H1 (cell line): ENCODE measurements around the gene ARL5A. TPM values are rescaled to one million over a fixed set of nuclear protein-coding genes. Genes with fewer than 3 reads are reported as not detected.

Experiments used
- CTCF ChIA-PET: fragments of 300-600 bp; sonication (Branson Sonifier 250); formaldehyde crosslinking; loops from one replicate; lab custom pipeline; 2021; ENCODE audit not compliant: partially characterized antibody; lab: Charles Lee
- POLR2A ChIA-PET: fragments of 300-600 bp; sonication (Branson Sonifier 250); formaldehyde crosslinking; loops from one replicate; lab custom pipeline; 2021; ENCODE audit warnings: inconsistent platforms; ENCODE audit not compliant: partially characterized antibody; lab: Charles Lee
- DNase-seq, 2 experiments: peaks; one replicate each; pipeline versions ENCODE4 v3.0.0 to v3.0.0-alpha.2; 2010 to 2022; ENCODE audit warnings: low spot score in 2 of 2, low read depth in 1 of 2, mixed read lengths in 1 of 2
- FAIRE-seq: peaks from 2 replicates; lab custom pipeline; 2011; peaks lifted over from hg19 to GRCh38; lab: Jason Lieb, UNC
- H2AFZ ChIP-seq: 2 replicates; pipeline ENCODE4 v1.8.1; 2012; ENCODE audit warnings: low read length, inconsistent platforms
- H2AK5ac ChIP-seq: 2 replicates; pipeline ENCODE4 v1.6.1; 2013; ENCODE audit warnings: low read depth, low read length
- H2BK120ac ChIP-seq: replicated peaks from 2 replicates; pipeline ENCODE3; 2013; ENCODE audit warnings: low read depth, low read length, inconsistent platforms
- H2BK12ac ChIP-seq: 2 replicates; pipeline ENCODE4 v1.6.1; 2013; ENCODE audit warnings: low read depth, low read length
- H2BK15ac ChIP-seq: 2 replicates; pipeline ENCODE4 v1.6.1; 2013; ENCODE audit warnings: low read length
- H2BK20ac ChIP-seq: 2 replicates; pipeline ENCODE4 v1.6.1; 2013; ENCODE audit warnings: low read length
- H2BK5ac ChIP-seq: 2 replicates; pipeline ENCODE4 v1.6.1; 2013; ENCODE audit warnings: low read depth, low read length
- H3K14ac ChIP-seq: 2 replicates; pipeline ENCODE4 v1.6.1; 2013; ENCODE audit warnings: inconsistent platforms; ENCODE audit not compliant: insufficient read length
- H3K18ac ChIP-seq: 2 replicates; pipeline ENCODE4 v1.6.1; 2013; ENCODE audit warnings: low read length; ENCODE audit errors: extremely low read depth
- H3K23ac ChIP-seq: 2 replicates; pipeline ENCODE4 v1.6.1; 2013; ENCODE audit warnings: inconsistent platforms; ENCODE audit not compliant: insufficient read length
- H3K23me2 ChIP-seq: 2 replicates; pipeline ENCODE4 v1.6.1; 2013; ENCODE audit warnings: low read depth, low read length
- H3K27ac ChIP-seq: 2 replicates; pipeline ENCODE4 v1.6.1; 2011; ENCODE audit warnings: low read depth, low read length, inconsistent platforms
- H3K27me3 ChIP-seq, 4 experiments: replicated peaks in 1 of 4; 1 replicate in 1 of 4; 2 replicates in 3 of 4; pipeline versions ENCODE4 v1.6.1 to v1.8.1; 2011 to 2013; ENCODE audit warnings: low read length in 3 of 4, mild to moderate bottlenecking in 3 of 4, inconsistent platforms in 2 of 4, mixed read lengths in 2 of 4, moderate library complexity in 1 of 4; ENCODE audit not compliant: control insufficient read depth in 3 of 4, insufficient read depth in 3 of 4; ENCODE audit errors: extremely low read depth in 1 of 4
- H3K36me3 ChIP-seq, 4 experiments: 2 replicates each; pipeline versions ENCODE4 v1.6.1 to v1.8.1; 2011 to 2013; ENCODE audit warnings: mild to moderate bottlenecking in 4 of 4, low read length in 3 of 4, moderate library complexity in 2 of 4, control low read depth in 1 of 4, inconsistent platforms in 1 of 4; ENCODE audit not compliant: insufficient read depth in 4 of 4, control insufficient read depth in 2 of 4
- H3K4ac ChIP-seq: replicated peaks from 2 replicates; pipeline ENCODE3; 2013; ENCODE audit warnings: low read length, low read depth, mixed read lengths, inconsistent platforms; ENCODE audit not compliant: insufficient read length
- H3K4me1 ChIP-seq, 4 experiments: replicated peaks in 1 of 4; 1 replicate in 1 of 4; 2 replicates in 3 of 4; pipeline versions ENCODE4 v1.6.1 to v1.8.1; 2011 to 2013; ENCODE audit warnings: low read length in 3 of 4, inconsistent platforms in 2 of 4, mixed read lengths in 1 of 4; ENCODE audit not compliant: insufficient read depth in 4 of 4, control insufficient read depth in 3 of 4
- H3K4me2 ChIP-seq, 2 experiments: 2 replicates each; pipeline versions ENCODE4 v1.6.1 to v1.8.1; 2011 to 2013; ENCODE audit warnings: low read depth in 2 of 2, low read length in 2 of 2, control low read depth in 1 of 2, inconsistent platforms in 1 of 2, mild to moderate bottlenecking in 1 of 2; ENCODE audit not compliant: insufficient read depth in 1 of 2
- H3K4me3 ChIP-seq, 4 experiments: fragments of 200-600, 300-600 bp in 1 of 4; sonication (generic), shearing (Covaris generic), sonication (Bioruptor Twin) in 1 of 4; 2 replicates each; pipeline versions ENCODE4 v1.5.1 to v1.8.1; 2011 to 2016; ENCODE audit warnings: low read length in 4 of 4, low read depth in 3 of 4, control low read depth in 2 of 4, inconsistent platforms in 2 of 4, mild to moderate bottlenecking in 2 of 4, mixed read lengths in 1 of 4, moderate library complexity in 1 of 4; ENCODE audit not compliant: insufficient read depth in 2 of 4; ENCODE audit errors: extremely low read depth in 1 of 4
- H3K56ac ChIP-seq: replicated peaks from 2 replicates; pipeline ENCODE3; 2013; ENCODE audit warnings: low read depth, mild to moderate bottlenecking, mixed read lengths, low read length, inconsistent platforms; ENCODE audit not compliant: insufficient read length
- H3K79me1 ChIP-seq: 2 replicates; pipeline ENCODE4 v1.6.1; 2013; ENCODE audit warnings: low read depth, low read length, control low read depth
- H3K79me2 ChIP-seq, 2 experiments: 2 replicates each; pipeline versions ENCODE4 v1.6.1 to v1.8.1; 2012 to 2013; ENCODE audit warnings: low read length in 2 of 2, mild to moderate bottlenecking in 2 of 2, inconsistent platforms in 1 of 2; ENCODE audit not compliant: insufficient read depth in 2 of 2, control insufficient read depth in 1 of 2
- H3K9ac ChIP-seq, 4 experiments: replicated peaks in 1 of 4; 1 replicate in 1 of 4; 2 replicates in 3 of 4; pipeline versions ENCODE4 v1.6.1 to v1.8.1; 2011 to 2013; ENCODE audit warnings: low read depth in 3 of 4, low read length in 3 of 4, control low read depth in 2 of 4, mild to moderate bottlenecking in 2 of 4, moderate library complexity in 2 of 4, inconsistent platforms in 1 of 4; ENCODE audit errors: extremely low read depth in 1 of 4
- H3K9me3 ChIP-seq, 2 experiments: 2 replicates each; pipeline versions ENCODE4 v1.6.1 to v1.8.1; 2012 to 2013; ENCODE audit warnings: mild to moderate bottlenecking in 2 of 2, moderate library complexity in 2 of 2, control low read depth in 1 of 2, inconsistent platforms in 1 of 2, low read depth in 1 of 2, low read length in 1 of 2, mixed read lengths in 1 of 2; ENCODE audit not compliant: insufficient read depth in 2 of 2
- H4K20me1 ChIP-seq, 2 experiments: replicated peaks in 1 of 2; 2 replicates each; pipeline versions ENCODE3 to v1.8.1; 2011 to 2013; ENCODE audit warnings: inconsistent platforms in 2 of 2, low read length in 2 of 2, mild to moderate bottlenecking in 1 of 2; ENCODE audit not compliant: insufficient read depth in 2 of 2, control insufficient read depth in 1 of 2
- H4K5ac ChIP-seq: 2 replicates; pipeline ENCODE4 v1.6.1; 2013; ENCODE audit warnings: low read length, low read depth, mixed read lengths, inconsistent platforms; ENCODE audit not compliant: insufficient read length
- H4K8ac ChIP-seq: 2 replicates; pipeline ENCODE4 v1.8.0; 2013; ENCODE audit warnings: mild to moderate bottlenecking, moderate library complexity, low read length, inconsistent platforms; ENCODE audit not compliant: insufficient read depth; ENCODE audit errors: extremely low read depth
- H4K91ac ChIP-seq: replicated peaks from 2 replicates; pipeline ENCODE3; 2013; ENCODE audit warnings: low read length, mixed read lengths, inconsistent platforms; ENCODE audit not compliant: insufficient read length
- GTF2F1 ChIP-seq: IDR thresholded peaks from 2 replicates; pipeline ENCODE4 v1.6.1; 2012; ENCODE audit warnings: low read depth, low read length, improper control_type of control experiment, borderline replicate concordance
- RBBP5 ChIP-seq: IDR thresholded peaks from 2 replicates; pipeline ENCODE4 v1.7.1; 2012; ENCODE audit warnings: low read depth, mild to moderate bottlenecking, inconsistent platforms, low read length, moderate library complexity, borderline replicate concordance
- WGBS, 2 experiments: shearing (Covaris generic) in 1 of 2; methylation state at CpG; one replicate each; pipeline versions ENCODE4 v1.1.6 to v1.1.7; 2013 to 2015; ENCODE audit warnings: low lambda C conversion rate in 2 of 2, mixed read lengths in 2 of 2, inconsistent platforms in 1 of 2, low coverage in 1 of 2, missing lambda C conversion rate in 1 of 2; ENCODE audit not compliant: insufficient replicate concordance in 2 of 2, insufficient coverage in 1 of 2, insufficient read length in 1 of 2; ENCODE audit errors: extremely low coverage in 1 of 2, missing lambda C conversion rate in 1 of 2; 5-methylcytosine and 5-hydroxymethylcytosine counted together
- polyA plus RNA-seq, 7 experiments: library from polyadenylated mRNA; depleted of rRNA in 3 of 7; stranded (reverse) in 5 of 7; unstranded in 2 of 7; fragments of >200 nt in 5 of 7; fragments of 200-250 nt in 2 of 7; gene quantifications; 1 replicate in 5 of 7; 2 replicates in 1 of 7; 4 replicates in 1 of 7; pipeline versions ENCODE4 v1.2.1 to v1.2.3, GENCODE V29; 2011 to 2013; ENCODE audit warnings: missing spikeins in 2 of 7, mixed read lengths in 2 of 7
- total RNA-seq: library from RNA; stranded (reverse); fragmentation: NEBNext Ultra II Directional; extraction: Animal tissue kit (Norgen Biotek cat#: 25700); gene quantifications from 2 replicates; pipeline ENCODE4 v1.2.1, GENCODE V29; 2021

The ARL5A gene
- total and polyA plus RNA-seq, 2 of the 8 experiments (the other 6 are each of a cell fraction or from before 2014, with no cell fraction given), result 12.6 to 86.3 TPM

GRCh38 chr2:151774506-151774905 lies 53.7 kb downstream of the ARL5A start:
- Histone ChIP-seq H3K4me2 (no peak overlapping the region), H3K79me1 (no peaks in the 10 kb centered on the region)
- DNase-seq, result no peak

More at GRCh38 chr2:151774506-151774905, 53.7 kb downstream of the ARL5A start:
- H4K8ac ChIP-seq, result no peak overlapping the region
- H3K23ac ChIP-seq, result no peak overlapping the region
- CTCF ChIA-PET, result interaction anchor here (1.2 kb wide), 1 partner anchor 251 kb away, joined by 3 read pairs; no protein-coding TSS in a partner anchor
- POLR2A ChIA-PET, result interaction anchor here (0.6 kb wide), 1 partner anchor 17 kb away, joined by 3 read pairs; no protein-coding TSS in a partner anchor
- H3K23me2 ChIP-seq, result no peaks in the 10 kb centered on the region
- peaks cover 0 to 3% (median 1%) of the 10 kb centered on the region in 4 experiments; a peak in 2 of 8 replicates for H3K36me3 ChIP-seq
- no peak overlapping the region for H3K9ac ChIP-seq
- H2BK120ac ChIP-seq, result no peak overlapping the region
- H3K9me3 ChIP-seq, result no peaks in the 10 kb centered on the region
- H3K27me3 ChIP-seq, result no peaks in the 10 kb centered on the region
- H4K91ac ChIP-seq, result no peak overlapping the region
- no peak overlapping the region for H2BK20ac ChIP-seq
- TF ChIP-seq RBBP5 (no peak), GTF2F1 (no peak)
- H4K5ac ChIP-seq, result no peak overlapping the region
- H4K20me1 ChIP-seq, result no peaks in the 10 kb centered on the region
- no peak for FAIRE-seq
- H2BK12ac ChIP-seq, result no peak overlapping the region
- H3K4me1 ChIP-seq, result no peaks in the 10 kb centered on the region
- no peak overlapping the region for H2AFZ ChIP-seq
- no peak overlapping the region for H2BK15ac ChIP-seq
- H3K4me3 ChIP-seq, result no peak overlapping the region
- no peaks in the 10 kb centered on the region for H3K79me2 ChIP-seq
- H3K14ac ChIP-seq, result no peak overlapping the region
- H3K27ac ChIP-seq, result no peak overlapping the region
- H2AK5ac ChIP-seq, result no peak overlapping the region
- no peak overlapping the region for H3K18ac ChIP-seq
- no peak overlapping the region for H3K56ac ChIP-seq
- 93% methylated on average over 3 of the region's 3 CpGs; no CpG with 5 or more reads in 1 of the 2 experiments for WGBS, 2 experiments
- H3K4ac ChIP-seq, result no peak overlapping the region
- H2BK5ac ChIP-seq, result no peak overlapping the region
